K562 (cell line): ENCODE data around the gene GRB2. TPM values are rescaled to one million over a fixed set of nuclear protein-coding genes. Genes with fewer than 3 reads are reported as not detected.
A peak's percentile ranks its signal among the peaks of the same experiment; 100 is the strongest.

Experiments used
- ETV1 ChIP-seq: fragments of 450-650 bp; conservative IDR thresholded peaks from 2 replicates; pipeline ENCODE4 v1.6.1; 2016; ENCODE audit warnings: missing genetic modification characterization, control low read depth, low read depth, missing compliant biosample characterization
- KLF6 ChIP-seq: fragments of 250-450 bp; sonication (Bioruptor Pico); IDR thresholded peaks from 2 replicates; pipeline ENCODE4 v1.4.0; 2020; ENCODE audit warnings: mild to moderate bottlenecking, moderate library complexity, borderline replicate concordance
- PHF8 ChIP-seq: fragments of 200-600 bp; sonication (generic); IDR thresholded peaks from 2 replicates; pipeline ENCODE4 v1.6.1; 2012; ENCODE audit warnings: mixed run types, mild to moderate bottlenecking, inconsistent platforms, low read length, moderate library complexity, borderline replicate concordance
- POLR2G ChIP-seq: fragments of 200-400 bp; formaldehyde crosslinking; IDR thresholded peaks from 2 replicates; pipeline ENCODE4 v1.6.1; 2017; ENCODE audit warnings: low read depth, mild to moderate bottlenecking, antibody characterized with exemption, low read length, moderate library complexity
- PPARD ChIP-seq: fragments of 250-450 bp; sonication (Bioruptor Pico); IDR thresholded peaks from 2 replicates; pipeline ENCODE4 v1.8.0; 2022; ENCODE audit warnings: inconsistent platforms, mild to moderate bottlenecking, moderate library complexity
- RBFOX2 ChIP-seq: fragments of 200-400 bp; formaldehyde crosslinking; IDR thresholded peaks from 2 replicates; pipeline ENCODE4 v1.6.1; 2017; ENCODE audit warnings: low read depth, mild to moderate bottlenecking, low read length, moderate library complexity
- RBM15 ChIP-seq: fragments of 200-400 bp; formaldehyde crosslinking; IDR thresholded peaks from 2 replicates; pipeline ENCODE4 v1.6.1; 2018; ENCODE audit warnings: mild to moderate bottlenecking, low read length, moderate library complexity; ENCODE audit not compliant: insufficient read depth
- SIRT6 ChIP-seq: IDR thresholded peaks from one replicate; pipeline ENCODE4 v1.6.1; 2012; ENCODE audit warnings: low read depth, mild to moderate bottlenecking, control low read depth, inconsistent platforms, low read length, moderate library complexity
- TEAD4 ChIP-seq, 2 experiments: sonication (generic) in 1 of 2; formaldehyde crosslinking in 1 of 2; IDR thresholded peaks; 2 replicates each; pipeline versions ENCODE4 v1.6.1 to v1.8.0; 2012 to 2022; ENCODE audit warnings: borderline replicate concordance in 1 of 2, inconsistent platforms in 1 of 2, low read length in 1 of 2, mild to moderate bottlenecking in 1 of 2, missing genetic modification reagents in 1 of 2
- ZBED1 ChIP-seq: IDR thresholded peaks from 2 replicates; pipeline ENCODE4 v1.6.1; 2014
- ZNF133 ChIP-seq: fragments of 250-450 bp; sonication (Bioruptor Pico); IDR thresholded peaks from 2 replicates; pipeline ENCODE4 v1.4.0; 2020; ENCODE audit warnings: mild to moderate bottlenecking
- ZNF347 ChIP-seq: fragments of 450-650 bp; formaldehyde crosslinking; IDR thresholded peaks from 2 replicates; pipeline ENCODE4 v1.4.0; 2020; ENCODE audit warnings: low read depth, mild to moderate bottlenecking, moderate library complexity
- ZNF444 ChIP-seq: fragments of 250-450 bp; sonication (Bioruptor Pico); IDR thresholded peaks from 2 replicates; pipeline ENCODE4 v1.4.0; 2020; ENCODE audit warnings: mild to moderate bottlenecking, moderate library complexity
- polyA plus RNA-seq, 8 experiments: library from polyadenylated mRNA; depleted of rRNA in 4 of 8; stranded (reverse) in 5 of 8; unstranded in 3 of 8; fragments of >200 nt; fragmentation: Nextera tagmentation in 2 of 8; fragmentation: Illumina TruSeq in 1 of 8; extraction: Ambion mirVana in 2 of 8; extraction: Trizol in 1 of 8; gene quantifications; 2 replicates each; pipeline versions ENCODE4 v1.2.1 to v1.2.3, GENCODE V29; 2011 to 2014; ENCODE audit warnings: inconsistent platforms in 1 of 8, missing spikeins in 1 of 8
- total RNA-seq, 7 experiments: library from RNA; depleted of rRNA in 6 of 7; stranded (reverse); fragments of >200 nt in 6 of 7; fragmentation: Illumina TruSeq in 2 of 7; extraction: Trizol in 2 of 7; gene quantifications; 2 replicates each; pipeline versions ENCODE4 v1.2.1 to v1.2.3, GENCODE V29; 2011 to 2021; ENCODE audit warnings: low replicate concordance in 1 of 7
- TF ChIP-seq, protein P1 (sequence below): fragments of 250-450 bp; sonication (Bioruptor Pico); IDR thresholded peaks from 2 replicates; pipeline ENCODE4 v1.5.0; 2020; ENCODE audit warnings: mild to moderate bottlenecking
- TF ChIP-seq, protein P2 (sequence below), 2 experiments: fragments of 200-800 bp in 1 of 2; sonication (Bioruptor generic) in 1 of 2; sonication (generic) in 1 of 2; formaldehyde crosslinking in 1 of 2; IDR thresholded peaks in 1 of 2; conservative IDR thresholded peaks in 1 of 2; 2 replicates each; pipeline versions ENCODE4 v1.5.0 to v1.6.1; 2016 to 2020; ENCODE audit warnings: missing compliant biosample characterization in 1 of 2, missing genetic modification characterization in 1 of 2, missing genetic modification reagents in 1 of 2
- TF ChIP-seq, protein P3 (sequence below): sonication (generic); formaldehyde crosslinking; IDR thresholded peaks from 2 replicates; pipeline ENCODE4 v1.9.0; 2022; ENCODE audit warnings: mild to moderate bottlenecking, missing genetic modification reagents
- TF ChIP-seq, protein P4 (sequence below): fragments of 450-650 bp; formaldehyde crosslinking; IDR thresholded peaks from 2 replicates; pipeline ENCODE4 v1.4.0; 2022; ENCODE audit warnings: missing genetic modification characterization
- TF ChIP-seq, protein P5 (sequence below): sonication (generic); formaldehyde crosslinking; IDR thresholded peaks from 2 replicates; pipeline ENCODE4 v1.8.0; 2022; ENCODE audit warnings: mild to moderate bottlenecking, missing genetic modification reagents

The GRB2 gene
- total and polyA plus RNA-seq, 9 of the 15 experiments (the other 6 are each of a cell fraction or from before 2014, with no cell fraction given) = 57.2 to 136 (median 84.8) TPM

DNA sequence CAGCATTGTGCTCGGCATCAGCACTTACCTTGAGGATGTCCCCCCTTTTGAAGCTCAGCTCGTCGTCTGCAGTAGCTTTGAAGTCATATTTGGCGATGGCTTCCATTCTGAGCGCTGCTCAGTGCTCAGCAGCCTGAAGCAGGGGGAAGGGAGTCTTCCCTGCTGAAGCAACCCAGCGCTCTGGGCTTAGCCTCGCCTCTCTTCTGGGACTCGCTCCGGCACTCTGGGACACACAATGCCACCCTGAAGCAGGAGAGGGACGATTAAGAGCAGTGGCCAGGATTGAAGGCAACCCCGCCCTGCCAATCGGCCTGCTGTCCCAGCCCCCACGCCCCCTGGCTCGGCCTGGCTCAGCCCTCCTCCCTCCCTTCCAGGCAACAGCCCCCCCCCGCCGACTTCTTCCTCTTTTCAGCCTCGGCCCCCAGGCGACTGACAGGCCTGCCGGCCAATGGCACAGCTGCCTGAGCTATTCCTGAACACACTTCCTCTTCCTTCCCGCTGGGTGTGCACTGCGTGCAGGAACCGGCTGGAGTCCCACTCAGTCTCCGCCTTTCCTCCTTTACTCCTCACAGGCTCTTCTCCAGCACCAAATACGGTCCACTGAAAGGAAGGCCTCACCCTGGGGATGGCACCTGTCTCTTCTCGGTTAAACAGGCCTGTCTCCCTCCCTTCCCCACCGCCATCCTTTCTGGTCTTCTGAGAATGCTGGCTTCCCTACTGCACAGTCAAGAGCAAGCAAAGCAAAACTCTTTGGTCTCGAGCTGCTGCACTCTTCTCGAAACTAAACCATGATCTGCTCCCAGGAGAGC lies 11.8 kb downstream of the GRB2 start (continued):
- TF ChIP-seq, protein P1, sequence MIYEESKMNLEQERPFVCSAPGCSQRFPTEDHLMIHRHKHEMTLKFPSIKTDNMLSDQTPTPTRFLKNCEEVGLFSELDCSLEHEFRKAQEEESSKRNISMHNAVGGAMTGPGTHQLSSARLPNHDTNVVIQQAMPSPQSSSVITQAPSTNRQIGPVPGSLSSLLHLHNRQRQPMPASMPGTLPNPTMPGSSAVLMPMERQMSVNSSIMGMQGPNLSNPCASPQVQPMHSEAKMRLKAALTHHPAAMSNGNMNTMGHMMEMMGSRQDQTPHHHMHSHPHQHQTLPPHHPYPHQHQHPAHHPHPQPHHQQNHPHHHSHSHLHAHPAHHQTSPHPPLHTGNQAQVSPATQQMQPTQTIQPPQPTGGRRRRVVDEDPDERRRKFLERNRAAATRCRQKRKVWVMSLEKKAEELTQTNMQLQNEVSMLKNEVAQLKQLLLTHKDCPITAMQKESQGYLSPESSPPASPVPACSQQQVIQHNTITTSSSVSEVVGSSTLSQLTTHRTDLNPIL = no peak
- TF ChIP-seq, protein P2, sequence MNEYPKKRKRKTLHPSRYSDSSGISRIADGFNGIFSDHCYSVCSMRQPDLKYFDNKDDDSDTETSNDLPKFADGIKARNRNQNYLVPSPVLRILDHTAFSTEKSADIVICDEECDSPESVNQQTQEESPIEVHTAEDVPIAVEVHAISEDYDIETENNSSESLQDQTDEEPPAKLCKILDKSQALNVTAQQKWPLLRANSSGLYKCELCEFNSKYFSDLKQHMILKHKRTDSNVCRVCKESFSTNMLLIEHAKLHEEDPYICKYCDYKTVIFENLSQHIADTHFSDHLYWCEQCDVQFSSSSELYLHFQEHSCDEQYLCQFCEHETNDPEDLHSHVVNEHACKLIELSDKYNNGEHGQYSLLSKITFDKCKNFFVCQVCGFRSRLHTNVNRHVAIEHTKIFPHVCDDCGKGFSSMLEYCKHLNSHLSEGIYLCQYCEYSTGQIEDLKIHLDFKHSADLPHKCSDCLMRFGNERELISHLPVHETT (CRISPR knock-in tag; conservative IDR thresholded peaks at IDR 0.05 in 1 of 2, IDR thresholded peaks at IDR 0.05 in 1 of 2) = no peak
- TF ChIP-seq, protein P3, sequence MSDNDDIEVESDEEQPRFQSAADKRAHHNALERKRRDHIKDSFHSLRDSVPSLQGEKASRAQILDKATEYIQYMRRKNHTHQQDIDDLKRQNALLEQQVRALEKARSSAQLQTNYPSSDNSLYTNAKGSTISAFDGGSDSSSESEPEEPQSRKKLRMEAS = peak; percentile 69; the same call in 1 of the 2 replicates
- TF ChIP-seq KLF6 (CRISPR knock-in tag) = no peak
- TF ChIP-seq, protein P4, sequence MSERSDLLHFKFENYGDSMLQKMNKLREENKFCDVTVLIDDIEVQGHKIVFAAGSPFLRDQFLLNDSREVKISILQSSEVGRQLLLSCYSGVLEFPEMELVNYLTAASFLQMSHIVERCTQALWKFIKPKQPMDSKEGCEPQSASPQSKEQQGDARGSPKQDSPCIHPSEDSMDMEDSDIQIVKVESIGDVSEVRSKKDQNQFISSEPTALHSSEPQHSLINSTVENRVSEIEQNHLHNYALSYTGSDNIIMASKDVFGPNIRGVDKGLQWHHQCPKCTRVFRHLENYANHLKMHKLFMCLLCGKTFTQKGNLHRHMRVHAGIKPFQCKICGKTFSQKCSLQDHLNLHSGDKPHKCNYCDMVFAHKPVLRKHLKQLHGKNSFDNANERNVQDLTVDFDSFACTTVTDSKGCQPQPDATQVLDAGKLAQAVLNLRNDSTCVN (CRISPR knock-in tag) = no peak
- no peak for TF ChIP-seq ZNF444 (CRISPR knock-in tag)
- no peak for TF ChIP-seq ZBED1
- TF ChIP-seq TEAD4 (IDR thresholded peaks at IDR 0.05; ENCODE audit: low read length) = no peak
- no peak for TF ChIP-seq TEAD4 (CRISPR knock-in tag; IDR thresholded peaks at IDR 0.05; ENCODE audit: borderline replicate concordance)
- TF ChIP-seq ZNF133 (CRISPR knock-in tag) = no peak
- no peak for TF ChIP-seq RBM15
- TF ChIP-seq PHF8 = peak; percentile 48; the same call in 1 of the 2 replicates
- TF ChIP-seq RBFOX2 = no peak
- peak; percentile 37; the same call in 1 of the 2 replicates for TF ChIP-seq ETV1 (tag)
- no peak for TF ChIP-seq ZNF347
- TF ChIP-seq SIRT6 = no peak
- TF ChIP-seq, protein P5, sequence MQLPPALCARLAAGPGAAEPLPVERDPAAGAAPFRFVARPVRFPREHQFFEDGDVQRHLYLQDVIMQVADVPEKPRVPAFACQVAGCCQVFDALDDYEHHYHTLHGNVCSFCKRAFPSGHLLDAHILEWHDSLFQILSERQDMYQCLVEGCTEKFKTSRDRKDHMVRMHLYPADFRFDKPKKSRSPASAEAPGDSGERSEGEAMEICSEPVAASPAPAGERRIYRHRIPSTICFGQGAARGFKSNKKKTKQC (CRISPR knock-in tag) = peak; percentile 20; the same call in 1 of the 2 replicates
- TF ChIP-seq POLR2G = no peak
- TF ChIP-seq PPARD = no peak
